GM23338 (cell line): ENCODE results near the gene CDC34. TPM values are rescaled to one million over a fixed set of nuclear protein-coding genes. Genes with fewer than 3 reads are reported as not detected.
"Not testable (repeated sequence)": the region's sequence is repeated elsewhere in the genome, so short reads cannot be mapped to it uniquely, and the experiment has no call there.

Experiments
- ATAC-seq: fragments of 200-7000 bp; cut with Tn5 transposase; 3 replicates; pipeline ENCODE4 v1.9.1; 2020
- DNase-seq: peaks from one replicate; pipeline ENCODE4 v3.0.0-alpha.2; 2015; ENCODE audit warnings: low spot score
- H2AFZ ChIP-seq: fragments of 200-600 bp; sonication (generic); 2 replicates; pipeline ENCODE4 v1.8.0; 2016; ENCODE audit warnings: antibody characterized with exemption, mild to moderate bottlenecking, moderate library complexity
- H3F3A ChIP-seq: fragments of 200-600 bp; sonication (generic); replicated peaks from 2 replicates; pipeline ENCODE4 v1.8.0; 2017; ENCODE audit warnings: antibody characterized with exemption, mixed run types, low read depth
- H3K27ac ChIP-seq: fragments of 200-600 bp; sonication (generic); 2 replicates; pipeline ENCODE4 v1.6.1; 2016; ENCODE audit warnings: low read depth
- H3K27me3 ChIP-seq: fragments of 200-600 bp; sonication (generic); 2 replicates; pipeline ENCODE4 v1.8.0; 2016; ENCODE audit warnings: mild to moderate bottlenecking, mixed run types, moderate library complexity; ENCODE audit not compliant: insufficient read depth
- H3K36me3 ChIP-seq: fragments of 200-600 bp; sonication (generic); 2 replicates; pipeline ENCODE4 v1.8.0; 2016; ENCODE audit warnings: mild to moderate bottlenecking; ENCODE audit not compliant: insufficient read depth
- H3K4me1 ChIP-seq: fragments of 200-600 bp; sonication (generic); 2 replicates; pipeline ENCODE4 v1.8.0; 2016; ENCODE audit warnings: mild to moderate bottlenecking, moderate library complexity; ENCODE audit not compliant: insufficient read depth
- H3K4me2 ChIP-seq: fragments of 200-600 bp; sonication (generic); 2 replicates; pipeline ENCODE4 v1.7.1; 2017; ENCODE audit warnings: mixed run types
- H3K4me3 ChIP-seq: fragments of 200-600 bp; sonication (generic); 2 replicates; pipeline ENCODE4 v1.6.1; 2016; ENCODE audit warnings: mixed run types
- H3K79me2 ChIP-seq: fragments of 200-600 bp; sonication (generic); replicated peaks from 2 replicates; pipeline ENCODE4 v1.8.0; 2017; ENCODE audit warnings: mild to moderate bottlenecking; ENCODE audit not compliant: insufficient read depth
- H3K9me2 ChIP-seq: fragments of 200-600 bp; sonication (generic); 2 replicates; pipeline ENCODE4 v1.8.0; 2017; ENCODE audit not compliant: insufficient read depth
- H4K20me1 ChIP-seq: fragments of 200-600 bp; sonication (generic); replicated peaks from 2 replicates; pipeline ENCODE4 v1.8.0; 2017; ENCODE audit warnings: mild to moderate bottlenecking; ENCODE audit not compliant: insufficient read depth
- H3K27ac Mint-ChIP-seq: 2 replicates; pipeline ENCODE4 v1.8.0; 2020; ENCODE audit warnings: inconsistent platforms, mild to moderate bottlenecking, moderate library complexity, mixed read lengths
- H3K27me3 Mint-ChIP-seq: 3 replicates; pipeline ENCODE4 v1.8.0; 2022; ENCODE audit warnings: low read depth, mild to moderate bottlenecking, moderate library complexity, mixed read lengths, inconsistent platforms; ENCODE audit not compliant: insufficient read depth, poor library complexity
- H3K36me3 Mint-ChIP-seq: 3 replicates; pipeline ENCODE4 v1.8.0; 2021; ENCODE audit warnings: low read depth, mild to moderate bottlenecking, inconsistent platforms, moderate library complexity, mixed read lengths
- H3K4me1 Mint-ChIP-seq: 3 replicates; pipeline ENCODE4 v1.8.0; 2020; ENCODE audit warnings: mild to moderate bottlenecking, inconsistent platforms, mixed read lengths
- H3K4me3 Mint-ChIP-seq: 3 replicates; pipeline ENCODE4 v1.8.0; 2021; ENCODE audit warnings: moderate library complexity, mild to moderate bottlenecking, inconsistent platforms, mixed read lengths
- H3K9me3 Mint-ChIP-seq: 3 replicates; pipeline ENCODE4 v1.8.0; 2020; ENCODE audit warnings: moderate library complexity, mild to moderate bottlenecking, inconsistent platforms, mixed read lengths
- CREB1 ChIP-seq: fragments of 250-450 bp; sonication (Bioruptor Pico); IDR thresholded peaks from 2 replicates; pipeline ENCODE4 v1.5.0; 2020; ENCODE audit warnings: low read depth, mild to moderate bottlenecking, moderate library complexity
- CTCF ChIP-seq, 2 experiments: fragments of 200-600 bp in 1 of 2; sonication (generic) in 1 of 2; conservative IDR thresholded peaks; 2 replicates each; pipeline versions ENCODE4 v1.5.1 to v1.6.1; 2016 to 2017; ENCODE audit warnings: antibody characterized with exemption in 2 of 2, low read depth in 2 of 2, mild to moderate bottlenecking in 2 of 2, moderate library complexity in 1 of 2
- ETS1 ChIP-seq: IDR thresholded peaks from 2 replicates; pipeline ENCODE4 v1.6.1; 2016; ENCODE audit warnings: antibody characterized with exemption
- JUNB ChIP-seq: IDR thresholded peaks from one replicate; pipeline ENCODE4 v1.6.1; 2016; ENCODE audit warnings: antibody characterized with exemption; ENCODE audit not compliant: unreplicated experiment
- NANOG ChIP-seq: IDR thresholded peaks from 2 replicates; pipeline ENCODE4 v1.6.1; 2016; ENCODE audit warnings: antibody characterized with exemption, borderline replicate concordance
- POLR2AphosphoS5 ChIP-seq: IDR thresholded peaks from 2 replicates; pipeline ENCODE4 v1.6.1; 2016; ENCODE audit warnings: antibody characterized with exemption, low read depth
- ZNF114 ChIP-seq: fragments of 250-450 bp; sonication (Bioruptor Pico); IDR thresholded peaks from 2 replicates; pipeline ENCODE4 v1.5.0; 2020; ENCODE audit warnings: mild to moderate bottlenecking, moderate library complexity
- ZNF462 ChIP-seq: fragments of 250-450 bp; sonication (Bioruptor Pico); IDR thresholded peaks from 2 replicates; pipeline ENCODE4 v1.5.0; 2020; ENCODE audit warnings: mild to moderate bottlenecking, moderate library complexity
- polyA plus RNA-seq: library from polyadenylated mRNA; unstranded; fragments of >200 nt; fragmentation: Nextera tagmentation; extraction: Ambion mirVana; gene quantifications from 2 replicates; pipeline ENCODE4 v1.2.1, GENCODE V29; 2016
- total RNA-seq: library from RNA; depleted of rRNA; stranded (reverse); fragments of >200 nt; shearing (Covaris generic); gene quantifications from 2 replicates; pipeline ENCODE4 v1.2.3, GENCODE V29; 2014

CDC34 gene
- total and polyA plus RNA-seq, 2 experiments from 2014 or later: 114 to 148 TPM

GRCh38 chr19:583968-584239 is 52.3 kb downstream of the CDC34 start (continued):
- TF ChIP-seq NANOG (no peak), ETS1 (no peak), POLR2AphosphoS5 (no peak), JUNB (no peak), CREB1 (CRISPR knock-in tag) (no peak), ZNF462 (no peak)

GRCh38 chr19:584240-585001 is 52.9 kb downstream of the CDC34 start:
- peak; percentile 84 to 92 for TF ChIP-seq CTCF (conservative IDR thresholded peaks at IDR 0.05; ENCODE audit: low read depth in 2 of 2)
- TF ChIP-seq POLR2AphosphoS5: peak; percentile 73; the same call in 1 of the 2 replicates
- TF ChIP-seq CREB1 (CRISPR knock-in tag): no peak; the same call in 1 of the 2 replicates
- TF ChIP-seq ZNF114: no peak
- peaks cover 5% of the 10 kb centered on the region; the same call in 2 of the 3 replicates for H3K4me1 Mint-ChIP-seq
- H3K4me3 ChIP-seq: no peak overlapping the region
- H3F3A ChIP-seq: peaks cover 14% of the 10 kb centered on the region
- ATAC-seq: peak; percentile 78
- H3K4me2 ChIP-seq: no peak overlapping the region
- H3K4me1 ChIP-seq: peaks cover 5% of the 10 kb centered on the region; the same call in 1 of the 2 replicates
- H3K27me3 ChIP-seq: peaks cover 12% of the 10 kb centered on the region
- no peaks in the 10 kb centered on the region for H3K9me2 ChIP-seq
- H3K36me3 Mint-ChIP-seq: peaks cover 14% of the 10 kb centered on the region
- peaks cover 34% of the 10 kb centered on the region for H3K27me3 Mint-ChIP-seq
- no peak overlapping the region for H2AFZ ChIP-seq
- no peak overlapping the region; the same call in 2 of the 3 replicates for H3K4me3 Mint-ChIP-seq
- peak overlapping the region; percentile 80; the same call in 1 of the 2 replicates for H3K27ac Mint-ChIP-seq
- no peaks in the 10 kb centered on the region for H3K9me3 Mint-ChIP-seq
- peaks cover 13% of the 10 kb centered on the region; the same call in 1 of the 2 replicates for H4K20me1 ChIP-seq
- H3K27ac ChIP-seq: no peak overlapping the region
- DNase-seq: peak; percentile 81
- peaks cover 9% of the 10 kb centered on the region for H3K79me2 ChIP-seq
- no peaks in the 10 kb centered on the region; the same call in 1 of the 2 replicates for H3K36me3 ChIP-seq

- H4K20me1 ChIP-seq, H3K27ac Mint-ChIP-seq, H3K4me1 Mint-ChIP-seq: not testable (repeated sequence)
Measured at GRCh38 chr19:585146-585545, 53.6 kb downstream of the CDC34 start.

More at GRCh38 chr19:585146-585545, 53.6 kb downstream of the CDC34 start:
- not testable (repeated sequence) for H3K9me3 Mint-ChIP-seq, H3K9me2 ChIP-seq, H3K27ac ChIP-seq, H3K4me2 ChIP-seq, ATAC-seq, H3K4me3 ChIP-seq, H2AFZ ChIP-seq, H3K4me1 ChIP-seq, H3K79me2 ChIP-seq, H3K36me3 Mint-ChIP-seq, DNase-seq, H3K36me3 ChIP-seq, H3K4me3 Mint-ChIP-seq
- Histone ChIP-seq H3K27me3 (peaks cover 13% of the 10 kb centered on the region), H3F3A (peaks cover 14% of the 10 kb centered on the region)
- H3K27me3 Mint-ChIP-seq: peaks cover 34% of the 10 kb centered on the region
